Caco-2 (cell line): Measurements from ENCODE around the gene FASTK. TPM values are rescaled to one million over a fixed set of nuclear protein-coding genes. Genes with fewer than 3 reads are reported as not detected.

ENCODE experiments used
- BruUV-seq: library from RNA; stranded (reverse); fragments of 400-500 nt; replicated peaks from 2 replicates; lab custom pipeline; 2021; lab: Mats Ljungman, UMichigan
- CTCF ChIA-PET: fragments of 300-600 bp; sonication (Branson Sonifier 250); formaldehyde crosslinking; loops from one replicate; lab custom pipeline; 2022; ENCODE audit warnings: antibody characterized with exemption; lab: Charles Lee
- POLR2A ChIA-PET: fragments of 300-600 bp; sonication (Branson Sonifier 250); formaldehyde crosslinking; loops from one replicate; lab custom pipeline; 2022; ENCODE audit warnings: antibody characterized with exemption; lab: Charles Lee
- DNase-seq, 2 experiments: peaks; one replicate each; pipeline versions ENCODE4 v3.0.0 to v3.0.0-alpha.2; 2020 to 2022
- H3K27me3 ChIP-seq: replicated peaks from 2 replicates; pipeline ENCODE4 v1.6.0; 2011; ENCODE audit warnings: low read length; ENCODE audit not compliant: control insufficient read depth, insufficient read depth
- H3K36me3 ChIP-seq: 2 replicates; pipeline ENCODE4 v1.5.1; 2011; ENCODE audit warnings: low read length; ENCODE audit not compliant: control insufficient read depth, insufficient read depth
- H3K4me1 ChIP-seq: fragments of 250-450 bp; sonication (Bioruptor Pico); 2 replicates; pipeline ENCODE4 v1.5.1; 2020; ENCODE audit warnings: mild to moderate bottlenecking
- H3K4me3 ChIP-seq: 2 replicates; pipeline ENCODE4 v1.5.1; 2011; ENCODE audit warnings: low read depth, mild to moderate bottlenecking, control low read depth, low read length
- H3K9me3 ChIP-seq: fragments of 250-450 bp; sonication (Bioruptor Pico); 2 replicates; pipeline ENCODE4 v1.5.1; 2020; ENCODE audit warnings: mild to moderate bottlenecking, moderate library complexity
- H3K27ac Mint-ChIP-seq: one replicate; pipeline ENCODE4 v1.8.0; 2022; ENCODE audit warnings: mixed read lengths; ENCODE audit not compliant: unreplicated experiment
- H3K27me3 Mint-ChIP-seq: one replicate; pipeline ENCODE4 v1.8.0; 2022; ENCODE audit warnings: mixed read lengths; ENCODE audit not compliant: insufficient read depth, unreplicated experiment
- H3K36me3 Mint-ChIP-seq: one replicate; pipeline ENCODE4 v1.8.0; 2022; ENCODE audit warnings: mild to moderate bottlenecking, mixed read lengths; ENCODE audit not compliant: insufficient read depth, unreplicated experiment
- H3K4me1 Mint-ChIP-seq: one replicate; pipeline ENCODE4 v1.8.0; 2022; ENCODE audit warnings: low read depth, mixed read lengths; ENCODE audit not compliant: unreplicated experiment
- H3K4me3 Mint-ChIP-seq: one replicate; pipeline ENCODE4 v1.8.0; 2022; ENCODE audit warnings: mild to moderate bottlenecking, moderate library complexity, mixed read lengths; ENCODE audit not compliant: unreplicated experiment
- H3K9me3 Mint-ChIP-seq: one replicate; pipeline ENCODE4 v1.8.0; 2022; ENCODE audit warnings: mixed read lengths; ENCODE audit not compliant: unreplicated experiment
- CTCF ChIP-seq, 2 experiments: fragments of 200-600 bp in 1 of 2; IDR thresholded peaks; 1 replicate in 1 of 2; 2 replicates in 1 of 2; pipeline versions ENCODE4 v1.5.1 to v1.8.0; 2011 to 2022; ENCODE audit warnings: antibody characterized with exemption in 1 of 2, control low read depth in 1 of 2, inconsistent platforms in 1 of 2, low read depth in 1 of 2, low read length in 1 of 2, mild to moderate bottlenecking in 1 of 2, moderate library complexity in 1 of 2; ENCODE audit not compliant: insufficient read depth in 1 of 2, severe bottlenecking in 1 of 2, unreplicated experiment in 1 of 2
- intact Hi-C: fragments of 100-400 bp; cut with micrococcal nuclease; formaldehyde crosslinking; loops from one replicate; pipeline ENCODE4 v1.10.0; 2022; ENCODE audit not compliant: unreplicated experiment
- total RNA-seq: library from RNA; stranded (reverse); gene quantifications from 2 replicates; pipeline ENCODE4 v1.2.3, GENCODE V29; 2022

Gene FASTK
- total RNA-seq, 1 experiment from 2014 or later, result 114 TPM

- DNase-seq, result peak; percentile 89 to 90
- no peak for TF ChIP-seq CTCF (IDR thresholded peaks at IDR 0.05; ENCODE audit: insufficient read depth in 1 of 2, low read depth in 1 of 2, low read length in 1 of 2, severe bottlenecking in 1 of 2, unreplicated experiment in 1 of 2)
- peaks cover 29% of the 10 kb centered on the region for H3K4me1 ChIP-seq
- H3K4me3 ChIP-seq, result peak within 1 kb of the TSS; percentile 75
- Mint-ChIP-seq H3K36me3 (peaks cover 29% of the 10 kb centered on the region), H3K4me1 (peaks cover 29% of the 10 kb centered on the region), H3K9me3 (no peaks in the 10 kb centered on the region), H3K27me3 (no peaks in the 10 kb centered on the region), H3K4me3 (peak within 1 kb of the TSS; percentile 93), H3K27ac (peak within 1 kb of the TSS; percentile 88)
- ChIA-PET POLR2A (interaction anchor here (1.2 kb wide), 1 partner anchor 58 kb away, joined by 5 read pairs; the partner anchor contains the start of gene ABCB8), CTCF (interaction anchor here (0.6 to 1.4 kb wide), 5 partner anchors 24 to 331 kb away, joined by 3 to 6 read pairs (median 3); no protein-coding TSS in a partner anchor)
- no peaks in the 10 kb centered on the region for H3K27me3 ChIP-seq
- intact Hi-C loops, result no loop called here
- no peaks in the 10 kb centered on the region for H3K9me3 ChIP-seq
- H3K36me3 ChIP-seq, result no peaks in the 10 kb centered on the region; the same call in none of the 2 replicates
- no TSS peak for BruUV-seq
Measured at GRCh38 chr7:151085691-151086620, 5.3 kb upstream of the FASTK start, which contains the start of gene AGAP3. Gene AGAP3 (plus strand): TSS chr7:151086475. CDS start chr7:151086742, 267 bp downstream.

GRCh38 chr7:151085329-151085690, 4.7 kb upstream of the FASTK start:
- BruUV-seq, result no TSS peak
- Mint-ChIP-seq H3K36me3 (peaks cover 34% of the 10 kb centered on the region), H3K27ac (peak overlapping the region; percentile 88), H3K4me1 (peaks cover 28% of the 10 kb centered on the region), H3K4me3 (peak overlapping the region; percentile 93), H3K27me3 (no peaks in the 10 kb centered on the region), H3K9me3 (no peaks in the 10 kb centered on the region)
- Histone ChIP-seq H3K36me3 (no peaks in the 10 kb centered on the region; the same call in none of the 2 replicates), H3K4me3 (peak overlapping the region; percentile 75), H3K9me3 (no peaks in the 10 kb centered on the region), H3K4me1 (peaks cover 30% of the 10 kb centered on the region), H3K27me3 (no peaks in the 10 kb centered on the region)
- intact Hi-C loops, result no loop called here
- ChIA-PET CTCF (interaction anchor here (0.6 to 1.4 kb wide), 5 partner anchors 23 to 332 kb away, joined by 3 to 6 read pairs (median 3); no protein-coding TSS in a partner anchor), POLR2A (interaction anchor here (1.2 kb wide), 1 partner anchor 57 kb away, joined by 5 read pairs; the partner anchor contains the start of gene ABCB8)
- TF ChIP-seq CTCF (IDR thresholded peaks at IDR 0.05; ENCODE audit: insufficient read depth in 1 of 2, low read depth in 1 of 2, low read length in 1 of 2, severe bottlenecking in 1 of 2, unreplicated experiment in 1 of 2), result no peak
- DNase-seq, result no peak

GRCh38 chr7:151083824-151084160, 3.2 kb upstream of the FASTK start:
- Histone ChIP-seq H3K36me3 (no peaks in the 10 kb centered on the region), H3K4me1 (peaks cover 30% of the 10 kb centered on the region), H3K9me3 (no peaks in the 10 kb centered on the region), H3K27me3 (no peaks in the 10 kb centered on the region), H3K4me3 (peak overlapping the region; percentile 98)
- CTCF ChIA-PET, result interaction anchor here (1.2 kb wide), 1 partner anchor 55 kb away, joined by 3 read pairs; the partner anchor contains the start of gene ABCB8
- intact Hi-C loops, result loop anchor here (2.0 kb wide), 1 partner anchor 55 kb away; the partner anchor contains the start of gene ABCB8
- POLR2A ChIA-PET, result interaction anchor here (2.0 kb wide), 1 partner anchor 21 kb away, joined by 21 read pairs; no protein-coding TSS in a partner anchor
- TF ChIP-seq CTCF (IDR thresholded peaks at IDR 0.05; ENCODE audit: insufficient read depth in 1 of 2, low read depth in 1 of 2, low read length in 1 of 2, severe bottlenecking in 1 of 2, unreplicated experiment in 1 of 2), result no peak
- H3K36me3 Mint-ChIP-seq, result peaks cover 34% of the 10 kb centered on the region
- peak overlapping the region; percentile 93 for H3K4me3 Mint-ChIP-seq
- H3K27ac Mint-ChIP-seq, result no peak overlapping the region
- no peaks in the 10 kb centered on the region for H3K27me3 Mint-ChIP-seq
- H3K9me3 Mint-ChIP-seq, result no peaks in the 10 kb centered on the region
- H3K4me1 Mint-ChIP-seq, result peaks cover 15% of the 10 kb centered on the region
- no TSS peak for BruUV-seq
- DNase-seq, result no peak
